HG02759 (cell line): ENCODE results near the gene NFKB1.
"Not testable (repeated sequence)": the region's sequence is repeated elsewhere in the genome, so short reads cannot be mapped to it uniquely, and the experiment has no call there.

Experiments used
- ATAC-seq: cut with Tn5 transposase; IDR thresholded peaks from one replicate; pipeline ENCODE4 v1.9.1; 2021; ENCODE audit warnings: mild to moderate bottlenecking, moderate library complexity; ENCODE audit not compliant: unreplicated experiment

Gene NFKB1

GRCh38 chr4:102593147-102593546 is 92.0 kb downstream of the NFKB1 start:
- no peak for ATAC-seq

- no peak for ATAC-seq
Observed at GRCh38 chr4:102594000-102594399, 92.8 kb downstream of the NFKB1 start.

GRCh38 chr4:102596532-102596931 is 95.4 kb downstream of the NFKB1 start:
- no peak for ATAC-seq

- peak; percentile 74 for ATAC-seq
Observed at GRCh38 chr4:102598086-102598761, 97.1 kb downstream of the NFKB1 start.

GRCh38 chr4:102598762-102599374 is 97.7 kb downstream of the NFKB1 start:
- peak; percentile 24 for ATAC-seq

- ATAC-seq = no peak
Observed at GRCh38 chr4:102599455-102599854, 98.3 kb downstream of the NFKB1 start.

- ATAC-seq = no peak
Observed at GRCh38 chr4:102599886-102600285, 98.7 kb downstream of the NFKB1 start.

GRCh38 chr4:102600689-102601088 is 99.5 kb downstream of the NFKB1 start:
- no peak for ATAC-seq

GRCh38 chr4:102601586-102602227 is 100.5 kb downstream of the NFKB1 start:
- ATAC-seq = no peak

GRCh38 chr4:102604222-102604940 is 103.2 kb downstream of the NFKB1 start:
- ATAC-seq = no peak

GRCh38 chr4:102606261-102606660 is 105.1 kb downstream of the NFKB1 start:
- no peak for ATAC-seq

- no peak for ATAC-seq
Observed at GRCh38 chr4:102606846-102607450, 105.8 kb downstream of the NFKB1 start.

GRCh38 chr4:102608190-102608589 is 107.0 kb downstream of the NFKB1 start:
- no peak for ATAC-seq

- ATAC-seq = no peak
Observed at GRCh38 chr4:102610007-102610406, 108.8 kb downstream of the NFKB1 start.

- ATAC-seq = no peak
Observed at GRCh38 chr4:102610476-102610875, 109.3 kb downstream of the NFKB1 start.

- ATAC-seq = no peak
Observed at GRCh38 chr4:102612210-102612609, 111.1 kb downstream of the NFKB1 start.

GRCh38 chr4:102612824-102613366 is 111.7 kb downstream of the NFKB1 start:
- ATAC-seq = no peak

- ATAC-seq = no peak
Observed at GRCh38 chr4:102614801-102615200, 113.6 kb downstream of the NFKB1 start.

GRCh38 chr4:102616636-102617035 is 115.5 kb downstream of the NFKB1 start:
- ATAC-seq = no peak

GRCh38 chr4:102619021-102619420 is 117.9 kb downstream of the NFKB1 start:
- ATAC-seq = not testable (repeated sequence)
